HG03520 (cell line): ENCODE measurements around the gene APBB2.
"Not testable (repeated sequence)": the region's sequence is repeated elsewhere in the genome, so short reads cannot be mapped to it uniquely, and the experiment has no call there.

ENCODE experiments used
- ATAC-seq: cut with Tn5 transposase; IDR thresholded peaks from one replicate; pipeline ENCODE4 v1.9.1; 2021; ENCODE audit warnings: mild to moderate bottlenecking, moderate library complexity; ENCODE audit not compliant: unreplicated experiment

APBB2 gene

DNA sequence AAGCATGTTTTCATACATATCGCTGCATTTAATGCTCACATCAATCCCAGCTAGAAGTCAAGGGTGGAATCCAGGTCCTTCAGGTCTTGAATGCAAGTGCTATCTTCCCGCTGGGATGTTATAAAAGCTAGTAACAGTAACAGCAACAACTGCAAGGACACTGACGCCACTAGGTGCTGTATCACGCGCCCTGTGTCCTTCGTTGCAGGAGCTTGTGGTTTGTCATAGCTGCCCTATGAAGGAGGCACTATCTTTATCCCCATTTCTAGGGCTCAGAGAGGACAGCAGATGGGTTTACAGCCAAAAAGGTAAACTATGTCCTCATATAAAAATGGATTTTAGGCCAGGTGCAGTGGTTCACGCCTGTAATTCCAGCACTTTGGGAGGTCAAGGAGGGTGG lies 261.7 kb downstream of the APBB2 start:
- ATAC-seq: no peak

DNA sequence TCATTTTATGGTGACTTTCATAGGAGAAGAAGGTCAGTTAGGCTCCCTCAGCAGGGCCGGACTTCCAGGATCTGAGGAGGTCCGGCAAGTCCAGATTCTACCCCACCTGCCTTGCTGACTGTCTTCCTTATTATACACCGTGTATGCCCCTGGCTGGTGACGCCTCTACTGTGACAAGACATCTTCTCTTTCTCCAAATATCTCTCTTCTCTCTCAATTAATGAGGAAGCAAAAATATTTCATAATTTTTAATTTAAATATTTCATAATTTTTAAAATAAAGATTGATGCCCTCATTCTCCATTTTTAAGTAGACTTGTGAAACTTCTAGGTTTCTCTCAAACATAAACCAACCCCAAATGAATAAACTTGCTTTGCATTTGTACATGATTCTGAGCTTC lies 262.1 kb downstream of the APBB2 start:
- ATAC-seq: no peak

DNA sequence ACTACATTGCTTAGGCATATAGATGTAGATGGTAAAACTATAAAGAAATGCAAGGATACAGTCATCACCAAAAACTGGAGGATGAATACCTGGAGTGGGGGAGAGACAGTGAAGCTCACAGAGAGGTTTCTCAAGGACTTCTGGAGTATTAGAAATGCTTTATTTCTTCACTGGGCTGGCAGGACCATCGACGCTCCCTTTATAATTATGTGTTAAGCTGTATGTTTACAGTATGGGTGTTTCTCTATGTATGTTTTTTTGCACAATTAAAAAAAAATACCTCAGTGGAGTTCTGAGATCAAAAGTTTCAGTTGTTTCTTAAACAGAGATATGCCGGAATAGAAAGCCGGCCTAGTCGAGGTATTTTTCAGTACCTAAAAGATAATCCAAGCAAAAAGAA lies 263.3 kb downstream of the APBB2 start:
- ATAC-seq: no peak

DNA sequence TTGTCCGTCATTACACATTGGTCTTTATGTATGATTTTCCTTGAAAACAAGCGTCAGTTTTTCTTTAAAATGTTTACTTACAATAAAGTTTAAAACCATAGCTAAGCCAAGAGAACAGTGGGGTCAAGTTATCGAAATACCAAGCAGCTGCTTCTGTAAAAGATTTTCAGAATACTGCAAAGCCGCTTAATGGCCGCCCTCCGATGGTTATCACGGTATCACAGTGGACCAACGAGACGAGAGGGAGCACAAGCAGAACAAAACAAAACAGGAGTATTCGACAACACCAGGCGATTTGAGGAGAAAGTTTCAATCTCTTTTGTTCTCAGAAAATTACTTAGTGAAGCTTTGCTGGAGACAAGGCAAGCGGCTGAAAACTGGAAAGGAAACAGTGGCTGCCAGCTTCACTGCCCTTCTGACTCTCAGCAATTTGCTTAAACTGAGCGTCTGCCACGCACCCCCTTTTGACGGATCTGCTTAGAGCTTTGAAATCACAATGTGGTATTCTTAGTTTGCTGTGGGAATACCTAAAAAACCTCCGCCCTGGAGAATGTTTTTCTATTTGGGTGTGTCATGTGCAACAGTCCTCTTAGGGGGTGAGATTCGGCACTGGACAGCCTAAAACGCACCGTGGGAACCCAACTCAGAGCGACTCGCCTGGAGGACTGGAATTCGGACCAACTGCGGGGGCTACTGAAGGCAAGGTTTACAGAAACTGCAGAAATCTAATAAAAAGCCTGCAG lies 264.8 kb downstream of the APBB2 start:
- ATAC-seq: no peak

DNA sequence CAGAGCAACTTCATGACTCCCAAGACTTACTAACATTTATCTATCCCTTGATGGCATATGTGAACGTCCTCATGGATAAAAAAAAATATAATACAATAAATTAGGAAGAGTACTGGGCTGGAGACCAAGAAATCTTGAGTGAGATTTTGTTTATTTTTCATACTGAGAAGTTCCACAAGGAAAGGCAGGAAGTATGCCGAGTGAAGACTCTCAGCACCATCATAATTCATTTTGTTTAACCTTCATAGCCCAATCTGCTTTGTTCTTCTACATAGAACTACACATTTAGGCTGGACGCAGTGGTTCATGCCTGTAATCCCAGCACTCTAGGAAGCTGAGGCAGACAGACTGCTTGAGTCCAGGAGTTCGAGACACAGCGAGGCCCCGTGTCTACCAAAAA lies 266.3 kb downstream of the APBB2 start:
- ATAC-seq: no peak

DNA sequence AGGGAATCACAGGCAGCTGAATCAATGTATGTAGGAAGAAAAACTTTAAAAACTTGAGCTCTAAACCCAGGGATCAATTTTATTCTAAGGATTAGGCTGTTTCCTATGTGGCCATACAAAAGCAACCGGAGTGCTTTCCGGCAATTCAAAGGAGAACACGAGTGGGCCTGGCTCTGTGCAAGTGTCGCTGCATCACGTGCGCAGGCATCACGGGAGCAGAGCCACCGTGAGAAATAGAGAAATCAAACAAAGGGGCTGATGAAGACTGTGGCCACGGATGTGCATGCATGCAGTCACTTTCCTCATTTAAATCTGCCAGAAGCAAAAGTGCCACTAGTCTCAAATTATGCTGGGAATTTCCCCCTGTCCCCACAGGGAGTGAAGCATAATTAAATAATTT lies 267.7 kb downstream of the APBB2 start:
- ATAC-seq: no peak

DNA sequence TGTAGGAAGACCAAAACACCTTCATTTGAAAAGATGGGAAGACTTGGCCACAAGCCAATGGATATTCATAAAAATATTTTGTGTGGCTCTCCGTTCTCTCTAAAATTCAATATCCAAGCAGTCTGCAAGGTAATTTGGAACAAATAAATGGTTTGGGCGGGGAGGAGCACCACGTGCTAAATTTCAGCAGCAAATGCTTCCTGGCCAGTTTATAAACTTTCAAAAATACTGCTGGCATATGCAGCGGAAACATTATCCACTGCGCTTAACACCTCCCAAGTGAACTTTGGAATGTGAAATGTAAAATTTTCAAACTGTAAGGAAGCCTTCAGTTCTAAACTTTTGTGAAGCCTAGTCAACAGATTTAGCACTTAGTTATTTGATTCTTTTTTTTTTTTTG lies 273.6 kb downstream of the APBB2 start:
- no peak for ATAC-seq

DNA sequence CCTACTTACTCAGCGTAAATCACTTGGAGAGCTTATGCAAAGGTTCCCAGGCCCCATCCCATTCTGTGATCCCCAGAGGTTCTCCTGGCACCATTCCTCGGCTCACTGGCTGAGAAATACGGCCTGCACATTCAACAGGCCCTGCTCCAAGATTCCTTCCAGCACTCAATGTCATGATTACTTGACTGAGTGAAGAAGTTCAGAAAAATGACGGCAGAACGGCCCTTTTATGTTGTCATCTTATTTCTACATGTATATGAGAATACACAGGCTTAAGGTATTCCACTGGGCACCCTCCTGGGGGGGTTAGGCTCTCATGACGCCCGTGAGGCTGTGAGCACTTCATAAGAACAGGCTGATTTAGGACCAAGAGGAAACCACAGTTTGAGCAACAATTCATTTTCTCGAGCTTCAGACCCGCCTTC lies 274.0 kb downstream of the APBB2 start:
- no peak for ATAC-seq

DNA sequence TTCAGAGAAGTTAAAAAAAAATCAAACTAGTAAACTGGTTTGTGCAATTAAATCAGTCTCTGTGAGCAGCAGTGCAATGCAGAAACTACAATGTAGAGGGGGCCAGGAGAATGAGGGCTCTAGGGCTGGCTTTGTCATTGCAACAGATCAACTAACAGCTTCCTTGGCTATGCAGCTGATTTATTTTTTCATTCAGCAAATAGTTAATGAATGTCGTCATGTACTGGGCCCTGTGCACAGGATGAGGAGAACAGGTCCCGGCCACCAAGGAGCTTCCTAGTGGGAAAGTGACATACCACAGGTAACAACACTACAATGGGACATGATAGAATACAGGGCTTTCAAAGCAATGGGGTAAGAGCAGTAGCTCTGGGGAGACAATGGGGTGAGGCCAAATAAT lies 274.5 kb downstream of the APBB2 start:
- no peak for ATAC-seq

DNA sequence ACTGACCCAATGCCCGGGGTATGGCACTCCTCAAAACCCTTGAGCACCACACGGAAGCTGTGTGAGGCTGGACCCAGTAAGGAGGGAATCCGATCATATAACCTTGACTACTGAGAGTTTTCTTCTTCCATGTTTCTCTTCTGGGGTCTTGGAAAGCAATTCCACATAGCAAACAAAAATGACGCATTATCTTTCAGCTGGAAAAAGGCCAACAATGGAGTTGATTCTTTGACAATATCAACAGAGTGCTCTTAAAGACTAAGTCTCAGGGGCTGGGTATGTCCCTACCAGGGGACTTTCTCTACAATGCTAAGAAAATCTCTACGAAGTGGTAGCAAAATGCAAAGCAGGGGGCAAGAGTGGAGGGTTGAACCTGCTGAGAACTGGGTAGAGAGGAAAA lies 276.0 kb downstream of the APBB2 start:
- ATAC-seq: no peak

DNA sequence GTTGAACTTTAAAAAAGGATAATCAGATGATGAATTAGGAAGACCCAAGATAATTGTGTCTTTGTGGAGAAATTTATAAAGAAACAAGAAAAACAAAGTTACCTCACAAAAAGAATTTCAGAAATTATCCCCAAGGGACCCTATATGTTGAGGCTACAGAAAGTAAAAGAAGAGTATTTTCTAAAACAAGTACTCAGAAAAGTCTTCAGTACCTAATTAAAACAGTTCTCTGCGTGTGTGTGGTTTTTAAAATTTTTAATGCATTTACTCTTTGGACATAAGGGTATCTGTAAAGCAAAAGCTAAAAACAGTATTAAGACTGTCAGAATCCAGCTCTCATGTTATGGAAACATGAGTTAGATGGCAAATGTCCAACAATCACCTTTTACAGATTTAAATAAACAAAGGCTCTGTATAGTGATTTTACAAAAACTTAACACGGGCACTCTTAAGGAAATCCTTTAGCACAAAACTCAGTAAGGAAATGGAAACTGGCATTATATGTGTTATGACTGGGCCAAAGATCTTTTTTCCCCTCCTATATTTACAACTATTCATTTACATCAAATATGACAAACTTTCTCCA lies 277.1 kb downstream of the APBB2 start:
- ATAC-seq: no peak

DNA sequence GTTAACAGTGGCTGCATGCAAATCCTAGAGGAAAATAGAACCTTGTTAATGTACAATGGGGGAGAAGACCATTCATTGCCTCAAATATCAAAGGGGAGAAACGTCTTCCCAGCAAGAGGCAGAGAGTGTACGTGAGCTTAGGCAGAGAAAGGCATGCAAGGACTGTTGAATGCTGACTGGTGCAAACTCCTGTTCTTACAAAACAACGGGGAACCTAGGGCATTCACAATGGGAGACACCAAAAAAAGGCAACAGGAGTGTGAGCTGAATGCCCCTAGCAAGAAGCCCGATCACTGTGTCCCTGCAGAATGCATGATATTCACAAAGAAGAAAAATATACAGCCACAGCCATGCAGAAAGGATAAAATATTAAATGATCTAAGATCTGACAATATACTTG lies 279.7 kb downstream of the APBB2 start:
- ATAC-seq: no peak

DNA sequence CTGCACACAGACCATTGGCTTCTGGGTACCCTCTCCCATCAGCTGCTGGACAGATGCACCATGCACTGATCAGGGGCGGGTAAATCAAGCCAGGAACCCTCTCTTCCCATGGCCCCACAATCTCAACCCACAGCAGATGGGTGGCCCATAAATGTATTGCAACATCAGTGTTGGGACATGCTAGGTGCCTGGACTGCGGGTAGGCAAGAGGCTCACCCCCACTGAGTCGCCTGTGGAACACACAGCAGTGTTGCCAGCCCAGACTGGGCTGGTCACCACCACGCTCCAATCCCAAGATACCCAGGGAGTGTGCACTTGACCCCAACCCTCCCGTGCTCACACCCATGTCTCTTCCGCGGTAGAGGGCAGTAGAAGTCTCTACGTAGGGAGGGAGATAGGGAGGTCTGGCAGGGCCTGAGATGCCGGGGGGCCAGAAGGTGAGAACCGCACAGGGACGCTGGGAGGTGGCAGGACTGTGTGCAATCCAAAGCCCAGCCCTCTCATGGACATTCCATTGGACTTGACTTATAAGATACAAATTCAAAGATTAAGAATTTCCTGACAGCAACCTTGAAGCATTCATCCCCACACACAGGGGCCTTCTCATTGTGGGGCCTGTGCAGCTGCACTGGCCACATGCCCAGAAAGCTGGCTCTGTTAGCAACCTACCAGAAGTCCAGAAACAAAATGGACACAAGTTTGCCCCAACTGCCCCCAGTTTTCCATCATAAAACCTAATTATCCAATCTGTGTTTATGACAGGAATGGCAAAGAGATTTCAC lies 280.9 kb downstream of the APBB2 start:
- no peak for ATAC-seq

DNA sequence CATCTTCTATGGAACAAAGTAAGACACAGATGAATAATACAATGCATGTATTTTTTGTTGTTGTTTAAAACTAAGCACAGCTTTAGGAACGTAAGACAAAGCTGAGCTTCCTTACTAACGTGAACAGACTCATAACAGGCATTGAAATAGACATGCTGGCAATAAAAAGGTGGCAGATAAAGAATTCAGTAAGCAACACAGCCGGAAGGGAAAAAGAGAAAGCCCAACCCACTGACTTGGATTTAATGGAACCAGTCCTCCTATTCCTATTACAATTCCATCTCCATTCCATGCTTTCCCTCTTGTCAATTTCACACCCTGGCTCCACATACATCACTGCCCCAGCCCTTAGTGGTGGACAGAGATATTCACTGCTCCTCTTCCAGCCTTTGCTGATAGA lies 282.5 kb downstream of the APBB2 start:
- no peak for ATAC-seq

DNA sequence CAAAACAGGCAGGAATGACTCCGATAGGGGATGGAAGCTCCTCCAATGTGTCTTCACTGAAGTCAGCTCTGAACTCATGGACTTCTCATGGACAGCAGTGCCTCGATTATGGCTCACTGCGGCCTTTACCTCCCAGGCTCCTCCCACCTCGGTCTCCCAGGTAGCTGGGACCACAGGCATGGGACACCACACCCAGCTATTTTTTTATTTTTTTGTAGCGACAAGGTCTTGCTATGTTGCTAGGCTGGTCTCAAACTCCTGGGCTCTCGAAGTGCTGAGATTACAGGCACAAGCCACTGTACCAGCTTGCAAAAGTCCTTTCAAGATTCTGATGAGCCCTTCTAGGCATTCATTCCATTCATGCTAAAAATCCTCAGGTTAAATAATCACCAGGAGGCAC lies 283.1 kb downstream of the APBB2 start:
- ATAC-seq: no peak

DNA sequence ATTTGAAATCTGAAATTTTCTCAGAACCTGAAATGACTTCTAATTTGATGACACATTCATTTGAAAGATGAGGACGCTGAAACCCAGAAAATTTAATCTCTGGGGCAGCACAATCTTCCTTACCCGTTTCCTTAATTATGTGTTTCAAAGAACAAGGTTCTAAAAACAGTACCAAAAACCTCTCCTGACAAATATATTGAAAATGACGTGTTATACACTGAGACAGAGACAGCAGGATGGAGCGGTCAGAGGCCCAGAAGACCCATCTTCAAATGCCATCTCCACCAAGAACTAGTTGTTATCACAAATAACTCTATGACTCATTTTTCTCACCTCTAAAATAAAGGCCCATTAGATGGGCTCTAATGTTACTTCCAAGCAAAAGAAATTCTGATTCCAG lies 287.3 kb downstream of the APBB2 start:
- no peak for ATAC-seq

DNA sequence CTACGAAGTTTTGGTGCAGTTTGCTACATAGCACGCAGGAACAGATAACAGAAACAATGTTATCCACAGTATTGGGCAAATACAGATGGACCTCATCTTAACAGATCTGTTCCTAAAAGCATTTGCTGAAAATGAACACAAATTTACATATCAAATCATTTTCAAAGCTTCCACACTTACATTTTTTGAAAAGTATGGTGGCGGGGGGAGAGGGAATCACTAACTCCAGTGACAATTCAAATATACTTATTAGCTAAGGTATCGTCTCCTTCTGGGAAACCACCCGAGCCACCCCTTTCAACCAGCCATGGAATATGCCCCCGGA lies 289.6 kb downstream of the APBB2 start:
- ATAC-seq: no peak

DNA sequence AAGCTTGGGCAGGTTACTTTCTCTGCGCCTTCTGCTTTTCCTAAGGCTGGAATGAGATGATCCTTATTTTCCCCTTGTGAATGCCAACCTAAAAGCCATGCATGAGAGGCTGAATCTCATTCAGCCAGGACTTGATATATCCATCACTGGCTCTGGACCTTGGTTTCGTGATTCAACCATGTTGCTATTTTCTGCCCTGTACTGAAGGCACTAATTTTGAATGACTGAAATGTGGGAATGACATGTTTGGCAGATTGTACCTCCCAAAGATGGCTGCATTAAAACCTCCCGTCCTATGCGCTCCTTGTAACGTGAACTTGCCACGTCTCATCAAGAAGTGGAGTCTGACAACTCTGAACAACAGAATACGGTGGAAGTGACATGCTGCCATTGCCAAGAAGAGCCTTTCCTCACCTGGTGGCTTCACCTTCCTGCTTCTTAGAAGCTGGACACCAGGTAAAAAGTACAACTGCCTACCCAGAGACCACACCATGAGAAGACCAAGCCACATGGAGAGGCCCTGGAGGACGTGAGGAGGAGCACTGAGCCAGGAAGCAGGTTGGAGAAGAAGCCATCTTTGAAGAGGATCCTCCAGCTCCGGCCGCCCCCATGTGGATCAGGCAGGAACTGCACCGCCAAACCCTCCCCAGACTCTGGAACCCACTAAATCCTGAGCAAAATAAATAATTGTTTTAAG lies 290.1 kb downstream of the APBB2 start:
- peak; percentile 70 for ATAC-seq

DNA sequence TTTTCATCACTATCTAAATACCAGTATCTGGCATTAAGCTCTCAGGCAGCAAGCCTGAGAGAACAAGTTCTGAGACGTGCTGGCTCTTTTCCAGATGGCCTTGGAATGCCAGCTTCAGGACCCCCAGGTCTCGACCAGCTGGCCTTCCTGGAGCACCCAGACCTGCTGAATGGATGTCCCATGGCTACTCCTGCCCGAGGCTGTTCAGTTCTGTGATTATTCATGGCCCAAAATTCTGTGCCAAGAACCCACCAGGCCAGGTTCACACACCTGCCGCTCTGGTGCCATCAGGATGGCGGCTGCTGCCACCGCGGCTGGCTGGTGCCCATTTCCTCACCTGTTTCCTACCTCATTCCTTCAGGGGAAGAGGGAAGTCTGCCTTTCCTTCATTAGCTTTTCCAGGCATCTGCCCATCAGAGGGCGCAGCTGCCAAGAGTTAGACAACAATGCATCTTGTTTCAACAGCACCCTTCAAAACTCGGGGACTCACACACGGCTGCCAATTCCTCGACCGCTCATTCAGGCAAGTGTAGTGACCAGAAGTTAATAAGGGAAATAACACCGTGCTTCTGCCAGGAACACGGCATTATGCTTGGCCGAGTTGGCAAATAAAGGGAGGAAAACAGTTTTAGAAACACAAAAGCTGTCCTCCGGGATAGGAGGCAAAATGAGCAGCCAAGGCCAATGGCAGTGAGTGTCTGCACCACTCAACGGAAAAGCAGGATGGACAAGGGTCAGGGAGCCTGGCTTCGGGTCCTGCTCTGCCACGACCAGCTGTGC lies 290.8 kb downstream of the APBB2 start:
- ATAC-seq: no peak

DNA sequence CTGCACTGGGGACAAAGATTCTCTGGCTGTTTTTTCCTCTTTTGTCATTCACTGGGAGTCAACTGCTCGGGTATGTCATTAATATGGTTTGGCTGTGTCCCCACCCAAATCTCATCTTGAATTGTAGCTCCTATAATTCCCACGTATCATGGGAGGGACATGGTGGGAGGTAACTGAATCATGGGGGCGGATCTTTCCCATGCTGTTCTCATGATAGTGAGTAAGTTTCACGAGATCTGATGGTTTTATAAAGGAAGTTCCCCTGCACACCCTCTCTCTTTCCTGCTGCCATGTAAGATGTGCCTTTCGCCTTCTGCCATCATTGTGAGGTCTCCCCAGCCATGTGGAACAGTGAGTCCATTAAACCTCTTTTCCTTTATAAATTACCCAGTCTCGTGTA lies 294.4 kb downstream of the APBB2 start:
- not testable (repeated sequence) for ATAC-seq

DNA sequence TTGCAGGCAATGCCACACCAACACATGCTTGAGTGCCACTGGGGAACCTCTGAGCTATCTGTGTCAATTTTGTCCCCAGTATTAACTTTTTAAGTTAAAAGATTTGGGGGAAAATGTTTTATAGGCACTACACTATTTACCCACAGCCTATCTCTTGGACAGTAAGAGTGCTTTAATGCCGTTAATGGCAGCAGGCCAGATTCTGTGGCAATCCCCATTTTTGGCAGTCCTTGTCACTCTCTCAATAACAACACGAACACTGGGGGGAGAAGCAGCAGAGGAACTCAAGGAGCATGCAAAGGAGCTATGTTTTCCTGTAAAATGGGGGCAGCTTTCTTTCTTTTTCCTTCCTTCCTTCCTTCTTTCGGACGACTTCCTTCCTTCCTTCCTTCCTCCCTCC lies 296.0 kb downstream of the APBB2 start:
- no peak for ATAC-seq
